Measurements from ENCODE around the gene GMPS. TPM values are rescaled to one million over a fixed set of nuclear protein-coding genes. Genes with fewer than 3 reads are reported as not detected.

The GMPS gene
- total and polyA plus RNA-seq, 2 donors (not counting 3 experiments of a cell fraction or from before 2014, with no cell fraction given), result 18.7 to 67.5 TPM

DNA sequence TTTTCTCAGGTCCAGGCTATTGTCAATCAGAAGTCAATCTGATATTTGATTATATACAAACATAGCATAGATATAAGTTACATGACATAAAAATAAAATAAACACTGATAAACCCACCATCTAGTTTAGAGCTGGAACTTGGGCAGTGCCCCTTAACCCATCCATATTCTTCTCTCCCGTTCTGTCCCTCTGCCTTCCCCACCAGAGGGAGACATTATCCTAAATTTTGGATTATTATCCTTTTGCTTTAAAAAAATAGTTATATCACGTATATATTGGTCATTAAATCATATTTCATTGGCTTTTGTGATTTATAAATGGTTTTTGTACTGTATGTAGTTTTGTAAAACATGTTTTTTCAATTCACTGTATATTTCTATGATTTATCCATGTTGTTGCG is 107.9 kb downstream of the GMPS start:
- no peak for FAIRE-seq

DNA sequence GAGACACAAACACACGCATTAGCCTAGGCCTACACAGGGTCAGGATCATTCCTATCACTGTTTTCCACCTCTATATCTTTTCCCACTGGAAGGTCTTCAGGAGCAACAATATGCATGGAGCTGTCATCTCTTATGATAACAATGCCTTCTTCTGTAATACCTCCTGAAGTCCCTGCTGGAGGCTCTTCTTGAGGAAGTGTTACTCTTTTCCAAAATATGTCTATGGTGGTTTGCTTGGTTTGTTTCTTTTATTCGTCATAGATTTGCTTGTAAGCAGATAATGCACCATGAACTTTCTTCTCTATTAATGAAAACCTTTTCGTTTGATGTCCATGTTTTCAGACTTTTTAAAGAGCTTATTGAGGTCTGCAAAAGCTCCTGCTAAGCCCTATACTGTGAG is 109.3 kb downstream of the GMPS start:
- Histone ChIP-seq H3K36me3 (ENCODE audit: control insufficient read depth in 2 of 2, extremely low read depth in 1 of 2, insufficient read depth in 2 of 2, low read length in 2 of 2) (no peaks in the 10 kb centered on the region), H3K9me1 (replicated peaks; ENCODE audit: control insufficient read depth, extremely low read depth, insufficient read depth, low read length) (no peaks in the 10 kb centered on the region), H3K9ac (replicated peaks; ENCODE audit: extremely low read depth, insufficient read depth, low read length) (no peak overlapping the region), H3K4me1 (ENCODE audit: control insufficient read depth, extremely low read depth, insufficient read depth, low read length) (no peaks in the 10 kb centered on the region), H3K79me2 (ENCODE audit: control insufficient read depth, insufficient read depth, low read length) (no peaks in the 10 kb centered on the region), H2AFZ (ENCODE audit: low read depth, low read length) (no peak overlapping the region), H3K27ac (ENCODE audit: insufficient read depth, low read depth, low read length) (no peak overlapping the region), H4K20me1 (replicated peaks; ENCODE audit: control insufficient read depth, extremely low read depth, insufficient read depth, low read length) (no peaks in the 10 kb centered on the region), H3K4me3 (replicated peaks in 1 of 3; ENCODE audit: insufficient read depth in 1 of 3, low read depth in 1 of 3, low read length in 3 of 3) (no peak overlapping the region), H3K9me3 (replicated peaks; ENCODE audit: control insufficient read depth, insufficient read depth, low read length) (no peaks in the 10 kb centered on the region), H3K4me2 (ENCODE audit: insufficient read depth, low read length) (no peak overlapping the region), H3K27me3 (ENCODE audit: control insufficient read depth in 2 of 2, insufficient read depth in 2 of 2, low read length in 2 of 2) (no peaks in the 10 kb centered on the region)
- intact Hi-C loops (cut with micrococcal nuclease), result no loop called here
- TF ChIP-seq POLR2AphosphoS5 (IDR thresholded peaks at IDR 0.05; ENCODE audit: insufficient read depth, low read depth, low read length) (no peak), POLR2A (IDR thresholded peaks at IDR 0.05; ENCODE audit: low read depth, low read length) (no peak), EZH2 (IDR thresholded peaks at IDR 0.05; ENCODE audit: borderline replicate concordance, low read depth, low read length, severe bottlenecking) (no peak), JUN (IDR thresholded peaks at IDR 0.05; ENCODE audit: borderline replicate concordance, insufficient read depth, insufficient read length, low read depth) (no peak), MYC (IDR thresholded peaks at IDR 0.05; ENCODE audit: low read depth, low read length) (no peak), GATA2 (IDR thresholded peaks at IDR 0.05; ENCODE audit: insufficient read depth, insufficient read length, low read depth, low read length) (no peak), FOS (IDR thresholded peaks at IDR 0.05; ENCODE audit: borderline replicate concordance, insufficient read depth, low read length) (no peak)
- TF ChIP-seq, protein P1, sequence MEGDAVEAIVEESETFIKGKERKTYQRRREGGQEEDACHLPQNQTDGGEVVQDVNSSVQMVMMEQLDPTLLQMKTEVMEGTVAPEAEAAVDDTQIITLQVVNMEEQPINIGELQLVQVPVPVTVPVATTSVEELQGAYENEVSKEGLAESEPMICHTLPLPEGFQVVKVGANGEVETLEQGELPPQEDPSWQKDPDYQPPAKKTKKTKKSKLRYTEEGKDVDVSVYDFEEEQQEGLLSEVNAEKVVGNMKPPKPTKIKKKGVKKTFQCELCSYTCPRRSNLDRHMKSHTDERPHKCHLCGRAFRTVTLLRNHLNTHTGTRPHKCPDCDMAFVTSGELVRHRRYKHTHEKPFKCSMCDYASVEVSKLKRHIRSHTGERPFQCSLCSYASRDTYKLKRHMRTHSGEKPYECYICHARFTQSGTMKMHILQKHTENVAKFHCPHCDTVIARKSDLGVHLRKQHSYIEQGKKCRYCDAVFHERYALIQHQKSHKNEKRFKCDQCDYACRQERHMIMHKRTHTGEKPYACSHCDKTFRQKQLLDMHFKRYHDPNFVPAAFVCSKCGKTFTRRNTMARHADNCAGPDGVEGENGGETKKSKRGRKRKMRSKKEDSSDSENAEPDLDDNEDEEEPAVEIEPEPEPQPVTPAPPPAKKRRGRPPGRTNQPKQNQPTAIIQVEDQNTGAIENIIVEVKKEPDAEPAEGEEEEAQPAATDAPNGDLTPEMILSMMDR (IDR thresholded peaks at IDR 0.05; ENCODE audit: extremely low read depth in 1 of 2, insufficient read depth in 1 of 2, low read depth in 1 of 2, low read length in 2 of 2), result no peak
- TF ChIP-seq, protein P2, sequence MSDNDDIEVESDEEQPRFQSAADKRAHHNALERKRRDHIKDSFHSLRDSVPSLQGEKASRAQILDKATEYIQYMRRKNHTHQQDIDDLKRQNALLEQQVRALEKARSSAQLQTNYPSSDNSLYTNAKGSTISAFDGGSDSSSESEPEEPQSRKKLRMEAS (IDR thresholded peaks at IDR 0.05; ENCODE audit: insufficient read depth, insufficient read length), result no peak
- BruUV-seq (replicated peaks), result no TSS peak
- CTCF ChIA-PET, result interaction anchor here (0.9 kb wide), 1 partner anchor 14 kb away, joined by 3 read pairs; no protein-coding TSS in a partner anchor
- dilution Hi-C loops (cut with MboI; ENCODE audit: extremely low pct_ligation_motif_present, low sequenced_read_pairs), result no loop called here
- POLR2A ChIA-PET, result no interaction called here
- FAIRE-seq (no peak), DNase-seq (ENCODE audit: low read depth, low spot score) (no peak)

More for the DNA sequence above, 107.9 kb downstream of the GMPS start:
- CTCF ChIA-PET, result interaction anchor here (0.5 kb wide), 1 partner anchor 139 kb away, joined by 3 read pairs; no protein-coding TSS in a partner anchor
- no TSS peak for BruUV-seq (replicated peaks)
- TF ChIP-seq, protein P1 (IDR thresholded peaks at IDR 0.05; ENCODE audit: extremely low read depth in 1 of 2, insufficient read depth in 1 of 2, low read depth in 1 of 2, low read length in 2 of 2), result peak; percentile 4 to 16
- no peak for TF ChIP-seq MYC (IDR thresholded peaks at IDR 0.05; ENCODE audit: low read depth, low read length)
- no peak for TF ChIP-seq POLR2AphosphoS5 (IDR thresholded peaks at IDR 0.05; ENCODE audit: insufficient read depth, low read depth, low read length)
- no peaks in the 10 kb centered on the region for H3K9me1 ChIP-seq (replicated peaks; ENCODE audit: control insufficient read depth, extremely low read depth, insufficient read depth, low read length)
- H3K36me3 ChIP-seq (ENCODE audit: control insufficient read depth in 2 of 2, extremely low read depth in 1 of 2, insufficient read depth in 2 of 2, low read length in 2 of 2), result no peaks in the 10 kb centered on the region
- H3K4me1 ChIP-seq (ENCODE audit: control insufficient read depth, extremely low read depth, insufficient read depth, low read length), result no peaks in the 10 kb centered on the region
- H3K4me3 ChIP-seq (replicated peaks in 1 of 3; ENCODE audit: insufficient read depth in 1 of 3, low read depth in 1 of 3, low read length in 3 of 3), result no peak overlapping the region
- H3K27ac ChIP-seq (ENCODE audit: insufficient read depth, low read depth, low read length), result no peak overlapping the region
- H3K79me2 ChIP-seq (ENCODE audit: control insufficient read depth, insufficient read depth, low read length), result no peaks in the 10 kb centered on the region
- dilution Hi-C loops (cut with MboI; ENCODE audit: extremely low pct_ligation_motif_present, low sequenced_read_pairs), result no loop called here
- H3K27me3 ChIP-seq (ENCODE audit: control insufficient read depth in 2 of 2, insufficient read depth in 2 of 2, low read length in 2 of 2), result no peaks in the 10 kb centered on the region
- H4K20me1 ChIP-seq (replicated peaks; ENCODE audit: control insufficient read depth, extremely low read depth, insufficient read depth, low read length), result no peaks in the 10 kb centered on the region
- DNase-seq (ENCODE audit: low read depth, low spot score), result no peak
- intact Hi-C loops (cut with micrococcal nuclease), result no loop called here
- POLR2A ChIA-PET, result no interaction called here
- no peak overlapping the region for H2AFZ ChIP-seq (ENCODE audit: low read depth, low read length)
- H3K9me3 ChIP-seq (replicated peaks; ENCODE audit: control insufficient read depth, insufficient read depth, low read length), result no peaks in the 10 kb centered on the region
- no peak overlapping the region for H3K9ac ChIP-seq (replicated peaks; ENCODE audit: extremely low read depth, insufficient read depth, low read length)
- H3K4me2 ChIP-seq (ENCODE audit: insufficient read depth, low read length), result no peak overlapping the region
